IPS DF 4.7 (cell line): ENCODE data around the gene DTD1.

ENCODE experiments used
- DNase-seq: peaks from one replicate; pipeline ENCODE4 v3.0.0-alpha.2; 2013; ENCODE audit warnings: low spot score; ENCODE audit errors: extremely low read depth

DTD1 gene

GRCh38 chr20:18662279-18663040 is 74.6 kb downstream of the DTD1 start:
- DNase-seq, result no peak

- DNase-seq, result no peak
Observed at GRCh38 chr20:18663932-18664331, 76.1 kb downstream of the DTD1 start.

- DNase-seq, result no peak
Observed at GRCh38 chr20:18665135-18665534, 77.3 kb downstream of the DTD1 start.

- DNase-seq, result no peak
Observed at GRCh38 chr20:18666803-18667415, 79.1 kb downstream of the DTD1 start.

- DNase-seq, result no peak
Observed at GRCh38 chr20:18669241-18670019, 81.6 kb downstream of the DTD1 start.

- no peak for DNase-seq
Observed at GRCh38 chr20:18671203-18671710, 83.4 kb downstream of the DTD1 start.

- no peak for DNase-seq
Observed at GRCh38 chr20:18672834-18673233, 85.0 kb downstream of the DTD1 start.

- DNase-seq, result no peak
Observed at GRCh38 chr20:18676396-18676795, 88.5 kb downstream of the DTD1 start.

GRCh38 chr20:18677126-18677525 is 89.3 kb downstream of the DTD1 start:
- no peak for DNase-seq

GRCh38 chr20:18678549-18679419 is 90.9 kb downstream of the DTD1 start:
- DNase-seq, result no peak

- peak; percentile 38 for DNase-seq
Observed at GRCh38 chr20:18683839-18684238, 96.0 kb downstream of the DTD1 start.

GRCh38 chr20:18684775-18685174 is 96.9 kb downstream of the DTD1 start:
- no peak for DNase-seq

GRCh38 chr20:18685406-18685805 is 97.6 kb downstream of the DTD1 start:
- no peak for DNase-seq

GRCh38 chr20:18686696-18687095 is 98.8 kb downstream of the DTD1 start:
- DNase-seq, result no peak

GRCh38 chr20:18688676-18689075 is 100.8 kb downstream of the DTD1 start:
- no peak for DNase-seq

- DNase-seq, result no peak
Observed at GRCh38 chr20:18689557-18689956, 101.7 kb downstream of the DTD1 start.

GRCh38 chr20:18692447-18692846 is 104.6 kb downstream of the DTD1 start:
- no peak for DNase-seq

GRCh38 chr20:18694071-18694470 is 106.2 kb downstream of the DTD1 start:
- no peak for DNase-seq

GRCh38 chr20:18695175-18695574 is 107.3 kb downstream of the DTD1 start:
- DNase-seq, result no peak

- no peak for DNase-seq
Observed at GRCh38 chr20:18698735-18699380, 111.0 kb downstream of the DTD1 start.

GRCh38 chr20:18701969-18702368 is 114.1 kb downstream of the DTD1 start:
- DNase-seq, result no peak
